ENCODE data around the gene UNC45B. TPM values are rescaled to one million over a fixed set of nuclear protein-coding genes. Genes with fewer than 3 reads are reported as not detected.

Gene UNC45B
- total and polyA plus RNA-seq, 2 of the 4 experiments (the other 2 are of a cell fraction) = not detected

GRCh38 chr17:35162755-35163154 lies 15.1 kb downstream of the UNC45B start:
- Histone ChIP-seq H3K4me3 (ENCODE audit: insufficient read depth, low read depth, low read length) (no peak overlapping the region), H4K5ac (ENCODE audit: low read depth, low read length) (no peak overlapping the region), H3K79me1 (ENCODE audit: low read depth in 1 of 2, low read length in 2 of 2) (no peaks in the 10 kb centered on the region), H3K27ac (ENCODE audit: insufficient read depth, low read length) (no peak overlapping the region), H4K8ac (ENCODE audit: low read depth in 2 of 2, low read length in 2 of 2) (no peak overlapping the region), H3K4me1 (ENCODE audit: control insufficient read depth, insufficient read depth, low read length) (peaks cover 3% of the 10 kb centered on the region; the same call in 1 of the 2 replicates), H3K18ac (ENCODE audit: low read depth, low read length) (no peak overlapping the region), H3K4ac (ENCODE audit: low read depth, low read length) (no peak overlapping the region), H2AK9ac (replicated peaks; ENCODE audit: low read depth, low read length, poor library complexity) (no peak overlapping the region), H3K9me1 (ENCODE audit: insufficient read depth, low read length) (0 out of 2 replicates have a peak, but pooled peaks cover under 1% of the 10 kb centered on the region), H2BK120ac (ENCODE audit: low read depth, low read length) (no peak overlapping the region), H3K9me3 (ENCODE audit: control insufficient read depth, insufficient read depth, low read length) (no peaks in the 10 kb centered on the region), H2BK5ac (ENCODE audit: low read depth, low read length, poor library complexity, severe bottlenecking) (no peak overlapping the region), H3K27me3 (ENCODE audit: control insufficient read depth, insufficient read depth, low read length) (peaks cover 28% of the 10 kb centered on the region), H3K36me3 (ENCODE audit: control insufficient read depth, insufficient read depth, low read length) (no peaks in the 10 kb centered on the region), H4K91ac (ENCODE audit: insufficient read depth, low read depth, low read length) (no peak overlapping the region), H3K4me2 (ENCODE audit: low read depth, low read length) (no peak overlapping the region), H2AK5ac (ENCODE audit: low read depth, low read length) (no peak overlapping the region), H3K9ac (ENCODE audit: low read depth, low read length) (no peak overlapping the region), H2BK20ac (ENCODE audit: low read depth, low read length) (no peak overlapping the region), H4K20me1 (ENCODE audit: insufficient read depth, low read length) (no peaks in the 10 kb centered on the region), H3K23ac (ENCODE audit: low read depth, low read length) (no peak overlapping the region), H3K56ac (ENCODE audit: extremely low read depth, insufficient read depth, low read length) (no peak overlapping the region), H3K14ac (replicated peaks; ENCODE audit: low read depth, low read length) (no peak overlapping the region), H2AFZ (replicated peaks; ENCODE audit: low read length, poor library complexity) (no peak overlapping the region), H2BK15ac (ENCODE audit: low read depth, low read length) (no peak overlapping the region)
- no TSS peak for BruUV-seq (replicated peaks)
- TF ChIP-seq RAD21 (IDR thresholded peaks at IDR 0.05; ENCODE audit: low read length) (no peak), RCOR1 (IDR thresholded peaks at IDR 0.05; ENCODE audit: insufficient replicate concordance, low read length) (no peak), RFX5 (IDR thresholded peaks at IDR 0.05; ENCODE audit: low read depth, low read length) (no peak), ELK1 (IDR thresholded peaks at IDR 0.05; ENCODE audit: borderline replicate concordance, low read depth, low read length) (no peak), POLR2A (IDR thresholded peaks at IDR 0.05; ENCODE audit: low read depth, low read length) (no peak), FOS (IDR thresholded peaks at IDR 0.05; ENCODE audit: low read depth, low read length) (no peak), CHD1 (IDR thresholded peaks at IDR 0.05; ENCODE audit: low read depth, low read length) (no peak), MXI1 (IDR thresholded peaks at IDR 0.05; ENCODE audit: borderline replicate concordance, low read depth, low read length) (no peak), SMC3 (IDR thresholded peaks at IDR 0.05; ENCODE audit: low read depth, low read length) (no peak), BHLHE40 (IDR thresholded peaks at IDR 0.05; ENCODE audit: low read depth, low read length) (no peak), NFE2L2 (IDR thresholded peaks at IDR 0.05; ENCODE audit: low read depth, low read length) (no peak), CEBPB (IDR thresholded peaks at IDR 0.05; ENCODE audit: low read depth, low read length) (no peak), USF2 (IDR thresholded peaks at IDR 0.05; ENCODE audit: low read depth, low read length) (no peak), MAZ (IDR thresholded peaks at IDR 0.05; ENCODE audit: borderline replicate concordance, low read depth, low read length) (no peak), MAFK (IDR thresholded peaks at IDR 0.05; ENCODE audit: low read depth, low read length) (no peak)
- TF ChIP-seq, protein P1, sequence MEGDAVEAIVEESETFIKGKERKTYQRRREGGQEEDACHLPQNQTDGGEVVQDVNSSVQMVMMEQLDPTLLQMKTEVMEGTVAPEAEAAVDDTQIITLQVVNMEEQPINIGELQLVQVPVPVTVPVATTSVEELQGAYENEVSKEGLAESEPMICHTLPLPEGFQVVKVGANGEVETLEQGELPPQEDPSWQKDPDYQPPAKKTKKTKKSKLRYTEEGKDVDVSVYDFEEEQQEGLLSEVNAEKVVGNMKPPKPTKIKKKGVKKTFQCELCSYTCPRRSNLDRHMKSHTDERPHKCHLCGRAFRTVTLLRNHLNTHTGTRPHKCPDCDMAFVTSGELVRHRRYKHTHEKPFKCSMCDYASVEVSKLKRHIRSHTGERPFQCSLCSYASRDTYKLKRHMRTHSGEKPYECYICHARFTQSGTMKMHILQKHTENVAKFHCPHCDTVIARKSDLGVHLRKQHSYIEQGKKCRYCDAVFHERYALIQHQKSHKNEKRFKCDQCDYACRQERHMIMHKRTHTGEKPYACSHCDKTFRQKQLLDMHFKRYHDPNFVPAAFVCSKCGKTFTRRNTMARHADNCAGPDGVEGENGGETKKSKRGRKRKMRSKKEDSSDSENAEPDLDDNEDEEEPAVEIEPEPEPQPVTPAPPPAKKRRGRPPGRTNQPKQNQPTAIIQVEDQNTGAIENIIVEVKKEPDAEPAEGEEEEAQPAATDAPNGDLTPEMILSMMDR (conservative IDR thresholded peaks at IDR 0.05; ENCODE audit: low read depth, low read length) = no peak
- CTCF ChIA-PET = interaction anchor here (0.7 kb wide), 1 partner anchor 962 kb away, joined by 3 read pairs; no protein-coding TSS in a partner anchor
- intact Hi-C loops (cut with micrococcal nuclease) = no loop called here
- POLR2A ChIA-PET (ENCODE audit: unreplicated experiment) = no interaction called here
- in situ Hi-C loops (cut with MboI; ENCODE audit: low sequenced_read_pairs) = no loop called here
- 44% methylated on average over 3 of the region's 4 CpGs; no CpG with 5 or more reads in 1 of the 2 experiments for WGBS, 2 experiments (ENCODE audit: extremely low coverage in 2 of 2, insufficient read length in 1 of 2)
- dilution Hi-C loops (cut with HindIII; ENCODE audit: low sequenced_read_pairs, unreplicated experiment) = no loop called here
- ATAC-seq (ENCODE audit: low read depth) (no peak), DNase-seq (no peak)

Data from IMR-90 (cell line).